Sigmoid colon (tissue), 4 donors: ENCODE data around the gene LTO1.

Source experiments
- EP300 ChIP-seq, 4 donors: sonication (generic); formaldehyde crosslinking; IDR thresholded peaks; one replicate each; pipeline ENCODE4 v1.6.1; 2017; ENCODE audit warnings: antibody characterized with exemption in 4 of 4
- POLR2A ChIP-seq, 2 donors: fragments of 450-650 bp; IDR thresholded peaks; one replicate each; pipeline ENCODE4 v1.6.1; 2016; ENCODE audit warnings: antibody characterized with exemption in 2 of 2, mild to moderate bottlenecking in 2 of 2, moderate library complexity in 2 of 2
- POLR2AphosphoS5 ChIP-seq, 4 donors: sonication (generic); formaldehyde crosslinking; IDR thresholded peaks; one replicate each; pipeline ENCODE4 v1.6.1; 2017; ENCODE audit warnings: antibody characterized with exemption in 4 of 4
- TF ChIP-seq, protein P1 (sequence below), 4 experiments: fragments of 450-650 bp in 3 of 4; fragments of 200-600 bp in 1 of 4; IDR thresholded peaks; one replicate each; pipeline ENCODE4 v1.5.1; 2016 to 2019; ENCODE audit warnings: antibody characterized with exemption in 4 of 4, mild to moderate bottlenecking in 3 of 4, moderate library complexity in 2 of 4

GRCh38 chr11:69711822-69712801 is 37.0 kb upstream of the LTO1 start:
- TF ChIP-seq, protein P1, sequence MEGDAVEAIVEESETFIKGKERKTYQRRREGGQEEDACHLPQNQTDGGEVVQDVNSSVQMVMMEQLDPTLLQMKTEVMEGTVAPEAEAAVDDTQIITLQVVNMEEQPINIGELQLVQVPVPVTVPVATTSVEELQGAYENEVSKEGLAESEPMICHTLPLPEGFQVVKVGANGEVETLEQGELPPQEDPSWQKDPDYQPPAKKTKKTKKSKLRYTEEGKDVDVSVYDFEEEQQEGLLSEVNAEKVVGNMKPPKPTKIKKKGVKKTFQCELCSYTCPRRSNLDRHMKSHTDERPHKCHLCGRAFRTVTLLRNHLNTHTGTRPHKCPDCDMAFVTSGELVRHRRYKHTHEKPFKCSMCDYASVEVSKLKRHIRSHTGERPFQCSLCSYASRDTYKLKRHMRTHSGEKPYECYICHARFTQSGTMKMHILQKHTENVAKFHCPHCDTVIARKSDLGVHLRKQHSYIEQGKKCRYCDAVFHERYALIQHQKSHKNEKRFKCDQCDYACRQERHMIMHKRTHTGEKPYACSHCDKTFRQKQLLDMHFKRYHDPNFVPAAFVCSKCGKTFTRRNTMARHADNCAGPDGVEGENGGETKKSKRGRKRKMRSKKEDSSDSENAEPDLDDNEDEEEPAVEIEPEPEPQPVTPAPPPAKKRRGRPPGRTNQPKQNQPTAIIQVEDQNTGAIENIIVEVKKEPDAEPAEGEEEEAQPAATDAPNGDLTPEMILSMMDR (IDR thresholded peaks at IDR 0.05) = no peak
- TF ChIP-seq POLR2AphosphoS5 (IDR thresholded peaks at IDR 0.05) (no peak), POLR2A (IDR thresholded peaks at IDR 0.05) (no peak), EP300 (IDR thresholded peaks at IDR 0.05) (no peak)
